Mononuclear cell (primary cell): ENCODE data around the gene CARNS1. TPM values are rescaled to one million over a fixed set of nuclear protein-coding genes. Genes with fewer than 3 reads are reported as not detected.

ENCODE experiments used
- H3K27me3 ChIP-seq: 2 replicates; pipeline ENCODE4 v1.6.0; 2011; ENCODE audit warnings: low read length, control low read depth; ENCODE audit not compliant: insufficient read depth
- H3K4me1 ChIP-seq: 2 replicates; pipeline ENCODE4 v1.5.1; 2011; ENCODE audit warnings: mild to moderate bottlenecking, low read length, control low read depth; ENCODE audit not compliant: insufficient read depth
- H3K4me3 ChIP-seq: 2 replicates; pipeline ENCODE4 v1.5.1; 2011; ENCODE audit warnings: mild to moderate bottlenecking, low read length, moderate library complexity
- H3K9me3 ChIP-seq: 2 replicates; pipeline ENCODE4 v1.5.1; 2011; ENCODE audit warnings: low read depth, mild to moderate bottlenecking, control low read depth, low read length
- total RNA-seq: library from RNA; depleted of rRNA; stranded (reverse); fragments of >200 nt; gene quantifications from one replicate; pipeline ENCODE4 v1.2.3, GENCODE V29; 2012

Gene CARNS1
- 3.3 TPM for total RNA-seq

- no peak within 1 kb of the TSS for H3K4me3 ChIP-seq
- peaks cover 93% of the 10 kb centered on the region for H3K4me1 ChIP-seq
- no peaks in the 10 kb centered on the region for H3K9me3 ChIP-seq
- H3K27me3 ChIP-seq = peaks cover 5% of the 10 kb centered on the region
Observed at GRCh38 chr11:67415501-67416304, at the start of gene CARNS1. CARNS1 (plus strand) TSS chr11:67415678; CDS start chr11:67416200, 522 bp downstream.

- Histone ChIP-seq H3K9me3 (no peaks in the 10 kb centered on the region), H3K4me1 (peaks cover 69% of the 10 kb centered on the region), H3K27me3 (no peaks in the 10 kb centered on the region), H3K4me3 (no peak overlapping the region)
Observed at GRCh38 chr11:67365736-67366444, 49.6 kb upstream of the CARNS1 start.

- H3K9me3 ChIP-seq = no peaks in the 10 kb centered on the region
- no peaks in the 10 kb centered on the region for H3K27me3 ChIP-seq
- no peak overlapping the region for H3K4me3 ChIP-seq
- H3K4me1 ChIP-seq = peaks cover 76% of the 10 kb centered on the region
Observed at GRCh38 chr11:67366546-67366945, 48.9 kb upstream of the CARNS1 start.

GRCh38 chr11:67366961-67367760, 48.3 kb upstream of the CARNS1 start:
- no peaks in the 10 kb centered on the region for H3K27me3 ChIP-seq
- no peak overlapping the region for H3K4me3 ChIP-seq
- H3K9me3 ChIP-seq = no peaks in the 10 kb centered on the region
- peaks cover 82% of the 10 kb centered on the region for H3K4me1 ChIP-seq

GRCh38 chr11:67367761-67368227, 47.7 kb upstream of the CARNS1 start:
- Histone ChIP-seq H3K27me3 (no peaks in the 10 kb centered on the region), H3K4me3 (no peak overlapping the region), H3K4me1 (peaks cover 83% of the 10 kb centered on the region), H3K9me3 (no peaks in the 10 kb centered on the region)

- Histone ChIP-seq H3K9me3 (no peaks in the 10 kb centered on the region), H3K27me3 (no peaks in the 10 kb centered on the region), H3K4me3 (no peak overlapping the region), H3K4me1 (peaks cover 83% of the 10 kb centered on the region)
Observed at GRCh38 chr11:67368621-67369020, 46.9 kb upstream of the CARNS1 start.

GRCh38 chr11:67369275-67369674, 46.2 kb upstream of the CARNS1 start:
- Histone ChIP-seq H3K9me3 (no peaks in the 10 kb centered on the region), H3K4me1 (peaks cover 82% of the 10 kb centered on the region), H3K27me3 (no peaks in the 10 kb centered on the region), H3K4me3 (no peak overlapping the region)

- H3K4me3 ChIP-seq = no peak overlapping the region
- peaks cover 82% of the 10 kb centered on the region for H3K4me1 ChIP-seq
- H3K9me3 ChIP-seq = no peaks in the 10 kb centered on the region
- H3K27me3 ChIP-seq = no peaks in the 10 kb centered on the region
Observed at GRCh38 chr11:67369801-67370284, 45.6 kb upstream of the CARNS1 start.

- Histone ChIP-seq H3K27me3 (no peaks in the 10 kb centered on the region), H3K4me1 (peaks cover 78% of the 10 kb centered on the region), H3K9me3 (no peaks in the 10 kb centered on the region), H3K4me3 (no peak overlapping the region)
Observed at GRCh38 chr11:67370351-67371076, 45.0 kb upstream of the CARNS1 start.

- Histone ChIP-seq H3K27me3 (no peaks in the 10 kb centered on the region), H3K9me3 (no peaks in the 10 kb centered on the region), H3K4me1 (peaks cover 70% of the 10 kb centered on the region), H3K4me3 (peak overlapping the region; percentile 27)
Observed at GRCh38 chr11:67371189-67371910, 44.1 kb upstream of the CARNS1 start.

GRCh38 chr11:67371911-67372320, 43.6 kb upstream of the CARNS1 start:
- Histone ChIP-seq H3K27me3 (no peaks in the 10 kb centered on the region), H3K4me1 (peaks cover 64% of the 10 kb centered on the region), H3K9me3 (no peaks in the 10 kb centered on the region), H3K4me3 (peak overlapping the region; percentile 27)

GRCh38 chr11:67372321-67372992, 43.0 kb upstream of the CARNS1 start:
- Histone ChIP-seq H3K27me3 (no peaks in the 10 kb centered on the region), H3K9me3 (no peaks in the 10 kb centered on the region), H3K4me1 (peaks cover 59% of the 10 kb centered on the region), H3K4me3 (peak overlapping the region; percentile 58)

- Histone ChIP-seq H3K9me3 (no peaks in the 10 kb centered on the region), H3K4me3 (peak within 1 kb of the TSS; percentile 58), H3K4me1 (peaks cover 52% of the 10 kb centered on the region), H3K27me3 (no peaks in the 10 kb centered on the region)
Observed at GRCh38 chr11:67372993-67373647, 42.4 kb upstream of the CARNS1 start, which contains the start of gene CLCF1. CLCF1 (minus strand) TSS chr11:67373598; CDS start chr11:67373539, 59 bp downstream.
